ENCODE results near the gene ITGA3. TPM values are rescaled to one million over a fixed set of nuclear protein-coding genes. Genes with fewer than 3 reads are reported as not detected.

The ITGA3 gene
- polyA plus RNA-seq, 1 experiment, result 184 TPM

- Histone ChIP-seq H3K27me3 (ENCODE audit: control insufficient read depth, insufficient read depth, low read length) (no peaks in the 10 kb centered on the region), H3K36me3 (ENCODE audit: control insufficient read depth, insufficient read depth, low read length) (no peaks in the 10 kb centered on the region), H3K4me3 (ENCODE audit: low read depth, low read length) (no peak overlapping the region)
- ChIA-PET CTCF (interaction anchor here (0.7 to 1.2 kb wide), 3 partner anchors 26 to 53 kb away, joined by 3 to 4 read pairs (median 3); no protein-coding TSS in a partner anchor), POLR2A (no interaction called here)
- no peak for TF ChIP-seq CTCF (IDR thresholded peaks at IDR 0.05; ENCODE audit: insufficient read depth, low read depth, low read length)
- DNase-seq (ENCODE audit: low read depth), result no peak
Measured at GRCh38 chr17:50034498-50035364, 21.2 kb upstream of the ITGA3 start.

- no peak for DNase-seq (ENCODE audit: low read depth)
- TF ChIP-seq CTCF (IDR thresholded peaks at IDR 0.05; ENCODE audit: insufficient read depth, low read depth, low read length), result no peak
- CTCF ChIA-PET, result interaction anchor here (1.4 to 1.8 kb wide), 2 partner anchors 22 to 52 kb away, joined by 5 to 9 read pairs; no protein-coding TSS in a partner anchor
- no peaks in the 10 kb centered on the region for H3K36me3 ChIP-seq (ENCODE audit: control insufficient read depth, insufficient read depth, low read length)
- H3K27me3 ChIP-seq (ENCODE audit: control insufficient read depth, insufficient read depth, low read length), result no peaks in the 10 kb centered on the region
- POLR2A ChIA-PET, result no interaction called here
- H3K4me3 ChIP-seq (ENCODE audit: low read depth, low read length), result no peak overlapping the region
Measured at GRCh38 chr17:50035421-50035879, 20.5 kb upstream of the ITGA3 start.

DNA sequence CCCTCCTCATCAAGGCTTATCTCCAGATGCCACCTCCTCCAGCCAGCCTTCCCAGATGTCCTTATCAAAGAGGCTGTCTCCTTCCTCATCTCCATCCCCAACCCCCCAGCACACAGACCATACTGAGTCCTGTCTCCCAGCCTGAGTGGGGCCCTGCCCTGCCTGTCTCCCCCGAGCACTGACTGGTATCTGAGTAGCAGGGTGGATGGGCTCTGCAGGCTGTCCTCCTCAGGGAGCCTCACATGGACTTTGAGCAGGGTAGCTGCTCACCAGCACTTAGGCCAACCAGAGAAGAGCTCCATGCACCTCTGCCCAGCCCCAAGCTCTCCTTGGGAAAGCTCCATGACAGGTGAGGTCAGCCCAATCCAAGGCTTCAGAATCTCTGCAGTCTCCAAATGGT lies 20.0 kb upstream of the ITGA3 start:
- CTCF ChIA-PET, result interaction anchor here (0.8 to 1.8 kb wide), 4 partner anchors 9 to 51 kb away, joined by 4 to 9 read pairs (median 5); no protein-coding TSS in a partner anchor
- no peak for TF ChIP-seq CTCF (IDR thresholded peaks at IDR 0.05; ENCODE audit: insufficient read depth, low read depth, low read length)
- Histone ChIP-seq H3K27me3 (ENCODE audit: control insufficient read depth, insufficient read depth, low read length) (no peaks in the 10 kb centered on the region), H3K4me3 (ENCODE audit: low read depth, low read length) (no peak overlapping the region), H3K36me3 (ENCODE audit: control insufficient read depth, insufficient read depth, low read length) (no peaks in the 10 kb centered on the region)
- no peak for DNase-seq (ENCODE audit: low read depth)
- POLR2A ChIA-PET, result interaction anchor here (0.7 kb wide), 1 partner anchor 24 kb away, joined by 3 read pairs; no protein-coding TSS in a partner anchor

DNA sequence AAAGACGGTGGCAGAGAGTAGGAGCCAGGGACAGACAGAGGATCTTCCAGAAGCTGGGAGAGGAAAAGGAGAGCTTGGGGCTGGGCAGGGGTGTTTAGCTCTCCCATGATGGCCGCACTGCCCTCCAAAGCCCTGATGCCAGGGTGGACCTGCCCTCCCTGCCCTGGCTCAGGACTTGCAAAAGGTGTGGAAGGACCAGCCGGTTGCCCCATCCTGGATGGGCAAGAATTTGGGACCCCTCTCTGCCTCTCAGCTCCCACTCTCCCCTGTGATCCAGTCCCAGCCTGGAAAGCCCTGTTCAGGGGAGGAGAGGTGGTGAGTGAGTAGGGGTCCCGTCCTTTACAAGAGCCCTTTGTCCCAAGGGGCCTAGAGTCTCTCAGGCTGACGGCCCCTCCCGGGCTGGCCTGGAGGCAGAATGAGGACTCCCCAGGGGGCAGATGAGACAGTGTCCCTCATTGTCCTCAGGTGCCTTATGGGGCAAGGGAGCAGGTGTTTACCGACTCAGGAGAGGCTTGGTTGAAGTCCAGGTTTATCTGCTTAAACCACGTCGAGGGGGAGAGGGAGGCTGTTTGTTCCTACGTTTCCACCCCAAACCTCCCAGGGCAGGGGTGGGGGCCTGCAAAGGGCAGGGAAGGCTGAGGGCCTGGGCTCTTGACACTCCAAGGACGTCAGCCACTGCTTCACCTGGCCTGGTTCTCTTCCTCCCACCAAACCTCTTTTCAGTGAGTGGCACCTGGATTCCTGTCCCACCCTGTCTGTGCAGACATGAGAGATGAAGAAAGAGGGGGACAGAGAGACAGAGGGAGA lies 19.3 kb upstream of the ITGA3 start:
- POLR2A ChIA-PET, result interaction anchor here (0.7 kb wide), 1 partner anchor 24 kb away, joined by 3 read pairs; no protein-coding TSS in a partner anchor
- no peak overlapping the region for H3K4me3 ChIP-seq (ENCODE audit: low read depth, low read length)
- no peak for DNase-seq (ENCODE audit: low read depth)
- CTCF ChIA-PET, result interaction anchor here (0.8 to 1.8 kb wide), 5 partner anchors 7 to 51 kb away, joined by 4 to 9 read pairs (median 5); no protein-coding TSS in a partner anchor
- no peaks in the 10 kb centered on the region for H3K27me3 ChIP-seq (ENCODE audit: control insufficient read depth, insufficient read depth, low read length)
- no peak for TF ChIP-seq CTCF (IDR thresholded peaks at IDR 0.05; ENCODE audit: insufficient read depth, low read depth, low read length)
- no peaks in the 10 kb centered on the region for H3K36me3 ChIP-seq (ENCODE audit: control insufficient read depth, insufficient read depth, low read length)
